CD4-positive, alpha-beta T cell (primary cell): ENCODE data around the gene WARS2. TPM values are rescaled to one million over a fixed set of nuclear protein-coding genes. Genes with fewer than 3 reads are reported as not detected.

ENCODE experiments used
- ATAC-seq: fragments of 200-7000 bp; cut with Tn5 transposase; one replicate; pipeline ENCODE4 v1.10.0; 2022; ENCODE audit warnings: mild to moderate bottlenecking; ENCODE audit not compliant: poor library complexity
- CTCF ChIA-PET: fragments of 350-600 bp; sonication (Branson Sonifier 250); formaldehyde crosslinking; loops from one replicate; lab custom pipeline; 2021; ENCODE audit warnings: antibody characterized with exemption, inconsistent platforms; lab: Charles Lee
- POLR2A ChIA-PET: fragments of 350-600 bp; sonication (Branson Sonifier 250); formaldehyde crosslinking; loops from one replicate; lab custom pipeline; 2021; ENCODE audit warnings: antibody characterized with exemption, inconsistent platforms; lab: Charles Lee
- DNase-seq, 14 experiments: peaks; one replicate each; pipeline ENCODE4 v3.0.0-alpha.2; 2013 to 2020; ENCODE audit warnings: mixed read lengths in 2 of 14
- H3K27ac ChIP-seq, 2 donors: one replicate each; pipeline versions ENCODE4 v1.5.1 to v1.7.0; 2013; ENCODE audit warnings: low read length in 2 of 2, low read depth in 1 of 2, mild to moderate bottlenecking in 1 of 2
- H3K27me3 ChIP-seq, 2 experiments: 1 replicate in 1 of 2; 2 replicates in 1 of 2; pipeline versions ENCODE4 v1.6.1 to v1.7.0; 2013; ENCODE audit warnings: low read length in 2 of 2, control low read depth in 1 of 2, mild to moderate bottlenecking in 1 of 2, moderate library complexity in 1 of 2; ENCODE audit not compliant: insufficient read depth in 2 of 2, control insufficient read depth in 1 of 2
- H3K36me3 ChIP-seq: one replicate; pipeline ENCODE4 v1.6.1; 2013; ENCODE audit warnings: low read length, control low read depth; ENCODE audit not compliant: insufficient read depth
- H3K4me1 ChIP-seq: one replicate; pipeline ENCODE4 v1.6.1; 2013; ENCODE audit warnings: low read length, control low read depth; ENCODE audit not compliant: insufficient read depth
- H3K4me3 ChIP-seq: one replicate; pipeline ENCODE4 v1.5.1; 2013; ENCODE audit warnings: mild to moderate bottlenecking, low read length, moderate library complexity
- H3K9me3 ChIP-seq, 2 experiments: 1 replicate in 1 of 2; 2 replicates in 1 of 2; pipeline versions ENCODE4 v1.6.1 to v1.7.0; 2013; ENCODE audit warnings: low read length in 2 of 2, mild to moderate bottlenecking in 2 of 2, control low read depth in 1 of 2, moderate library complexity in 1 of 2; ENCODE audit not compliant: control insufficient read depth in 1 of 2, insufficient read depth in 1 of 2
- H3K27ac Mint-ChIP-seq: one replicate; pipeline ENCODE4 v1.8.0; 2020; ENCODE audit warnings: mixed read lengths
- H3K27me3 Mint-ChIP-seq: one replicate; pipeline ENCODE4 v1.8.0; 2021; ENCODE audit warnings: mixed read lengths
- H3K36me3 Mint-ChIP-seq: one replicate; pipeline ENCODE4 v1.8.0; 2021; ENCODE audit warnings: low read depth, mixed read lengths
- H3K4me1 Mint-ChIP-seq: one replicate; pipeline ENCODE4 v1.8.0; 2021; ENCODE audit warnings: low read depth, mixed read lengths
- H3K4me3 Mint-ChIP-seq: one replicate; pipeline ENCODE4 v1.8.0; 2020; ENCODE audit warnings: mild to moderate bottlenecking, mixed read lengths
- H3K9me3 Mint-ChIP-seq: one replicate; pipeline ENCODE4 v1.8.0; 2020; ENCODE audit warnings: mixed read lengths
- CTCF ChIP-seq: fragments of 200-600 bp; IDR thresholded peaks from one replicate; pipeline ENCODE4 v1.8.0; 2022; ENCODE audit warnings: antibody characterized with exemption, mild to moderate bottlenecking
- intact Hi-C, 2 experiments: fragments of 100-400 bp; cut with DNase I in 1 of 2; cut with micrococcal nuclease in 1 of 2; formaldehyde crosslinking; loops; one replicate each; pipeline versions ENCODE4 v1.15.1 to v1.9.0; 2023 to 2025; cut with DNase I, micrococcal nuclease
- total RNA-seq, 174 experiments: library from RNA in 2 of 174; stranded (reverse) in 2 of 174; gene quantifications; one replicate each; pipeline ENCODE4 v1.2.3 and lab custom pipeline; 2021 to 2026

WARS2 gene
- total RNA-seq, 2 experiments from 2014 or later, result 15.8 to 16.5 TPM

- H3K9me3 Mint-ChIP-seq, result peaks cover 3% of the 10 kb centered on the region
- H3K27ac Mint-ChIP-seq, result no peak overlapping the region
- H3K36me3 Mint-ChIP-seq, result no peaks in the 10 kb centered on the region
- CTCF ChIA-PET, result no interaction called here
- H3K4me1 Mint-ChIP-seq, result peaks cover 21% of the 10 kb centered on the region
- no peak overlapping the region for H3K27ac ChIP-seq
- peaks cover 98 to 99% of the 10 kb centered on the region in 2 experiments for H3K27me3 ChIP-seq
- H3K4me3 Mint-ChIP-seq, result no peak overlapping the region
- POLR2A ChIA-PET, result no interaction called here
- no peak for TF ChIP-seq CTCF
- no peaks in the 10 kb centered on the region for H3K36me3 ChIP-seq
- H3K9me3 ChIP-seq, result peaks cover 8 to 82% of the 10 kb centered on the region in 2 experiments
- intact Hi-C loops, result no loop called here
- peaks cover 94% of the 10 kb centered on the region for H3K27me3 Mint-ChIP-seq
- ATAC-seq, result no peak
- no peak for DNase-seq
- no peak overlapping the region for H3K4me3 ChIP-seq
- H3K4me1 ChIP-seq, result peaks cover 16% of the 10 kb centered on the region
These were observed 152.8 kb downstream of the WARS2 start for GRCh38 chr1:118987468-118988185.

- no peak for TF ChIP-seq CTCF
- DNase-seq (no peak), ATAC-seq (no peak)
- H3K4me3 Mint-ChIP-seq, result no peak overlapping the region
- no peaks in the 10 kb centered on the region for H3K36me3 Mint-ChIP-seq
- ChIA-PET POLR2A (no interaction called here), CTCF (no interaction called here)
- peaks cover 96% of the 10 kb centered on the region for H3K27me3 Mint-ChIP-seq
- H3K9me3 Mint-ChIP-seq, result peaks cover 3% of the 10 kb centered on the region
- Histone ChIP-seq H3K36me3 (no peaks in the 10 kb centered on the region), H3K9me3 (peaks cover 3 to 79% of the 10 kb centered on the region in 2 experiments), H3K4me3 (no peak overlapping the region), H3K4me1 (peaks cover 16% of the 10 kb centered on the region), H3K27me3 (peaks cover 98% of the 10 kb centered on the region in 2 experiments), H3K27ac (no peak overlapping the region)
- peaks cover 21% of the 10 kb centered on the region for H3K4me1 Mint-ChIP-seq
- no peak overlapping the region for H3K27ac Mint-ChIP-seq
- intact Hi-C loops, result no loop called here
These were observed 153.6 kb downstream of the WARS2 start for GRCh38 chr1:118986555-118987467.

GRCh38 chr1:118985640-118986554, 154.6 kb downstream of the WARS2 start:
- H3K27ac Mint-ChIP-seq, result no peak overlapping the region
- peaks cover 96% of the 10 kb centered on the region for H3K27me3 Mint-ChIP-seq
- DNase-seq, result no peak
- intact Hi-C loops, result no loop called here
- H3K4me1 Mint-ChIP-seq, result peaks cover 21% of the 10 kb centered on the region
- no peak for ATAC-seq
- POLR2A ChIA-PET, result no interaction called here
- Histone ChIP-seq H3K27me3 (peaks cover 96 to 98% of the 10 kb centered on the region in 2 experiments), H3K27ac (no peak overlapping the region), H3K9me3 (peaks cover 5 to 80% of the 10 kb centered on the region in 2 experiments), H3K4me1 (peaks cover 16% of the 10 kb centered on the region), H3K36me3 (no peaks in the 10 kb centered on the region), H3K4me3 (no peak overlapping the region)
- no peaks in the 10 kb centered on the region for H3K36me3 Mint-ChIP-seq
- no peak for TF ChIP-seq CTCF
- CTCF ChIA-PET, result no interaction called here
- H3K9me3 Mint-ChIP-seq, result peaks cover 2% of the 10 kb centered on the region
- peak overlapping the region; percentile 48 for H3K4me3 Mint-ChIP-seq
